Keratinocyte (primary cell): ENCODE results near the gene YJU2.

Experiments used
- CTCF ChIP-seq, 3 experiments: IDR thresholded peaks in 1 of 3; conservative IDR thresholded peaks in 1 of 3; optimal IDR thresholded peaks in 1 of 3; 2 replicates in 2 of 3; 3 replicates in 1 of 3; pipeline versions ENCODE3 to v1.5.1; 2011; ENCODE audit warnings: low read length in 3 of 3, mild to moderate bottlenecking in 3 of 3, moderate library complexity in 2 of 3, control low read depth in 1 of 3, inconsistent platforms in 1 of 3; ENCODE audit not compliant: insufficient read depth in 2 of 3; ENCODE audit errors: extremely low read depth in 1 of 3
- EZH2 ChIP-seq: IDR thresholded peaks from one replicate; pipeline ENCODE4 v1.6.1; 2012; ENCODE audit warnings: inconsistent platforms, mild to moderate bottlenecking, low read length, moderate library complexity

- TF ChIP-seq CTCF (optimal IDR thresholded peaks at IDR 0.05 in 1 of 3, IDR thresholded peaks at IDR 0.05 in 1 of 3, conservative IDR thresholded peaks at IDR 0.05 in 1 of 3; ENCODE audit: extremely low read depth in 1 of 3, insufficient read depth in 2 of 3, low read length in 3 of 3) (no peak), EZH2 (no peak)
Observed at GRCh38 chr19:4303819-4304537, 57.1 kb downstream of the YJU2 start.
